ENCODE data around the gene TUBA4A.
"Not testable (repeated sequence)": the region's sequence is repeated elsewhere in the genome, so short reads cannot be mapped to it uniquely, and the experiment has no call there.

TUBA4A gene

DNA sequence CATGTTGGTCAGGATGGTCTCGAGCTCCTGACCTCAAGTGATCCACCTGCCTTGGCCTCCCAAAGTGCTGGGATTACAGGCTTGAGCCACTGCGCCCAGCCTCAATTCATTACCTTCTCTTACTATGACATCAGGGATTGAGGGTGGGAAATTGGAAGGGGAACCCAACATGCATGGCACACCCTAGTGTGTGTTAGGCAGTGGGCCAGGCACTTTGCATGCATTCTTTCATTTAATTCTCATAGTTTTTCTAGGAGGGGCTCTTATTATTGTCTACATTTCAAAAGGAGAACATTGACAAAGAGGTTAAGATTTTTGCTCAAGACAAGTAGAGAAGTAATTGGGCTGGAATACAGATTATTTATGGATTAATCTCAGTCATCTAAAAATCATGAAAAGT is 14.6 kb upstream of the TUBA4A start:
- no peak for DNase-seq (ENCODE audit: low read depth)

DNA sequence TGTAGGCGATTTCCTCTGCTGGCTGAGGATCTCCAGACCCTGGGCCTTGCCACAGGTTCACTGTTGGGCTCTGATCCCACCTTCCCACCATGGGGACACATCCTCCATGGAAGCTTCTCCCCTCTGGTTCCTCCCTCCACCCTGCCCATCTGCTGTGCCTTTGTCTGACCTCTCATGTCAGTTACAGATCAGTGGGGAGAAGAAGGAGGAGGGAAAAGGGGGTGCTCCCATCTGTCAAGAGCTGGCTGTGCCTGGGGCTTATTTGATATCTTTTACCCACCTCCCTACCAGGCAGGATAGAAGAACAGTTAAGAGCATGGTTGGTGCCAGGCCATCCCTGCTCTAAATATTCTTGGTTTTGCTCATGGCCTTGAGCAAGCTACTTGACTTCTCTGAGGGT is 13.2 kb upstream of the TUBA4A start:
- no peak for DNase-seq (ENCODE audit: low read depth)

DNA sequence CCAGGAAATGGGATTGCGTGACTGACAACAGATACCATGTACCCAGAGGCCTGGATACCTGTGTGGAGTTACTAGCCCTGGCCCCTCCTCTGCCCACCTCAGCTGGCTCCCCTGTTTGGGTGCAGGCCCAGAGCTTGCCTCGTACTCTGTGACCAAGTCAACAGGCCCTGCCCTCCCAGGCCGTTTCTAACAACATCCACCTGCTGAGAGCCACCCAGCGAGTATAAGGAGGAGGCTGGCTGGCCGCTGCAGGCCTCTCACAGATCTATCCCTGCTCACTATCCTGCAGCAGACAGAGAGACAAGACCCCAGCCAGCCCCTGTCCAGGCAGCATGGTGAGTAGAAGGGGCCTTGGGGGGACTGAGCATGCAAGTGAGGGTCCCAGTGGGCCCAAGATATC is 12.5 kb upstream of the TUBA4A start:
- DNase-seq (ENCODE audit: low read depth) = no peak

DNA sequence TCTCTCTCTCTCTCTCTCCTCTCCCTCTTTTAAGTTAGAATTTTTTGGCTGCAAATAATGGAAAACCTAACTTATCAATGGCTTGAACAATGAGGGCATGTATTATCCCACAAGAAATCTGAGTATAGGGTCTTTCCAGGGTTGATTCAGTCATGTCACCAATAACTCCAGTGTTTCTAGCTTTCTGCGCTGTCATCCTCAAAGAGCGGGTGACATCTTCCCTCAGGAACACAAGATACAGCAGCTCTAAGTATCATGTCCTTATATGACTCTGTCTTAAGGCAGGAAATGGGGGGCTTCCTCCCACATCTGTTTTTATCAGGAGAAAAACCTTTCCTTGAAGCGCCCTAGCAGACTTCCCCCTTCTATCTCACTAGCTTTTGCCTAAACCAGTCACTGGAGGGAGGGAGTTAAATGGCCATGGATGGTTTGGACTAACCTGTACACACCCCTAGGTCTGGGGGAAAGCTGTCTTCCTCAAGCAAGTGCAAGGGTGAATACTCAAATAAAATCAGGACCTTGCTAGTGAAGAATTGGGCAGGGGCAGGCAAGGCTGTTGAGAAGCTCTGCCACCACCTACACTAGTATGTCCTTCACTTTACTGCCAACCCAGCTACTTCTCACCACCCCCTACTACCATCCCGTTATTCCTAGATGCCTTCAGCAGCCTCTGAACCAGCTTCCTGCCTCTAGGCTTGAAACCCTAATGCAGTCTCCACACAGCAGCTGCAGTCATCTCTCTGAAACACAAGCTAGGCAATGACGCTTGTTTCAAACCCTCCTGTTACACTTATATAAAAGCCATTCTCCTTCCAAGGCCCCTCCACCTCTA is 7.5 kb upstream of the TUBA4A start:
- no peak for DNase-seq (ENCODE audit: low read depth)

- DNase-seq (ENCODE audit: low read depth) = not testable (repeated sequence)
Measured at GRCh38 chr2:219258942-219259341, 5.2 kb upstream of the TUBA4A start.

DNA sequence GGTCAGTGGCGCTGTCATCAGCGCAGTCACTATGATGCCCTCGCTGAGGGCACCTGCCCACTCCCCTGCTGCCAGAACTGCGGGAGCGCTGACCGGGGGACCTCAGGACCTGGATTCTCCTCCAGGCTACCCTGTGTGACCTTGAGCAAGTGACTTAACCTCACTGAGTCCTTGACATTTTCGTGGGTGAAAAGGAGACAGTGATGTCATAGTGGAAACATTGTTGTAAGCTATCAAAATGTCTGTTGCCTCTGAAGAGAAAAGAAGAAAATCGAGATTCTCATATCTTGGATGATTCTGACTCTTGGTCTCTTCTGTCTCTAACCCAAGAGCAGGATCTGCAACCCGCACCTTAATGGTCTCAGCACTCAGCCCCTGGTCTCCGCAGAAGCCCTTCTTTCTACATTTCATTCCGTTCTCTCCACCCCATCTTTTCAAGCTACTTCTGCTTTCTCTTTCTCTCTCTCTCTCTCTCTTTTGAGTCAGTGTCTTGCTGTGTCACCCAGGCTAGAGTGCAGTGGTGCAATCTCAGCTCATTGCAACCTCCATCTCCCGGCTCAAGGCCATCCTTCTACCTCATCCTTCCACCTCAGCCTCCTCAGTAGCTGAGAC is 978 bp upstream of the TUBA4A start:
- DNase-seq (ENCODE audit: low read depth) = peak; percentile 16

DNA sequence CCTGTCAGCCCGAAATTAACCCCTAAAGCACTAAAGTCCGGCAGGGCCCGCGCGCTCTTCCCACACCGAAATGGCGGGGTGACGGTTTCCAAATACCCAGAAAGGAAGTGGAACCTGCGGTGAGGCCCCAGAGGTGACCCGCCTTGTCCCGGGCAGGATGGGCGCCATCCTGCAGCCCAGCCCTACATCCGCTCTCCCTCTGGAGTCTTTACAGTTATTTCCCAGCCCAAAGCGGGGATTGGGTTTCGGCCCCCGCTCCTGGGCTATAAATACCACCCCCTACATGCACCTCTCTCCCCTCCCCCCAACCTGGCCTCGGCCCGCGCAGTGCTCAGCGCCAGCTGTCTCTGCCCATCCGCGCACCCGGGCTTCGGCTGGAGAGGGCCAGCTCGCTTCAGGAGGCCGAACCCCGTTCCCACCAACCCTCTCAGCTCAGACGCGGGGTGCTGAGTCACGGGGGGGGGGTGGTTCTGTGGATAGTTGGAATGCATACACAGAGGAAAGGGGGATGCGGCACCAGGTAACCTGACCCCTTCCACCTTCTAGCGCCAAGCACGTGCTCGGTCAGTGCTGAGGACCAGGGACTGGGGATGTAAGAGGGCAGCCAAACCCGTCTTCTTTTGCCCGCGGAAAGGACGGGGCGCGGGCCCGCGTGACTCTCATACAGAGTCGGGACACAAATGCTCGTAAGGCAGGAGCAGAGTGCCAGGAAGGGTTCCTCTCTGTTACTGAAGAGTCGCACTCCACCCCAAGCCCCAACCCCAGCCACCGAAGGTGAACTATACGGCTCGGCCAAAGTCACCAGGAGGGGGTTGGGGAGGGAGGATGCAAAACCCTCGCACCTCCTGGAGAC is 592 bp downstream of the TUBA4A start, which contains the start of gene TUBA4B:
TSS of gene TUBA4B (plus strand) at position 344 of the 853 bp plus-strand sequence. CDS start at position 509, 165 bp downstream.
- DNase-seq (ENCODE audit: low read depth) = peak; percentile 56

- DNase-seq (ENCODE audit: low read depth) = no peak
Measured at GRCh38 chr2:219252570-219252899, 1.2 kb downstream of the TUBA4A start.

DNA sequence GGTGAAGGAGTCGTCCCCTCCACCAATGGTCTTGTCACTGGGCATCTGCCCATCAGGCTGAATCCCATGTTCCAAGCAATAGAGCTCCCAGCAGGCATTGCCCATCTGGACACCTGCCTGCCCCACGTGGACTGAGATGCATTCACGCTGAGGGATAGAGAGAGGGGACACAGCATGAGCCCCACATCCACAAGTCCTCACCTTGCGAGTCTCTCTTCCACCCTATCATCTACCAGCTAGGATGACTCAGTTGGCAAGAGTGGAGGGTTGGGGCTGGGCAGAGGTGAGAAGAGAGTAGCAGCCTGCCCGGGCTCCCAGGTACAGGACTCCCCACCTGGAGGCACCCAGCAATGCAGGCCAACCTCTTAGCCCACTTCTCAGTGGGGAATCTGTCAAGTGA is 1.6 kb downstream of the TUBA4A start:
- no peak for DNase-seq (ENCODE audit: low read depth)

DNA sequence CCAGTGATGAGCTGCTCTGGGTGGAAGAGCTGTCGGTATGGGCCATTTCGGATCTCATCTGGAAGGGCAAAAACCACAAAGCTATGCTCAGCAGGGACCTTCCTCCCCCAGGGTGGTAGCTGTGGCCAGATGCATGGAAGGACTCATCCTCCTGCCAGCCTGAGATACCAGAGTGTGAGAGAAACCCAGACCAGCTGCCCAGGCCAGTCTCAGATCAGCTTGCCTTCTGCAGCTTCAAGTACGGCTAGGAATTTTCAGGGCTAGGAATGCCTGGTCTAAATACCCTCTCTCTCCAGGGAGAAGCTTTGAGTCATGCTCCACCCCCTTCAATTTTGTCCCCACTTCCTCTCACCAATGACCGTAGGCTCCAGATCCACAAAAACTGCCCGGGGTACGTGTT is 2.1 kb downstream of the TUBA4A start:
- DNase-seq (ENCODE audit: low read depth) = no peak

DNA sequence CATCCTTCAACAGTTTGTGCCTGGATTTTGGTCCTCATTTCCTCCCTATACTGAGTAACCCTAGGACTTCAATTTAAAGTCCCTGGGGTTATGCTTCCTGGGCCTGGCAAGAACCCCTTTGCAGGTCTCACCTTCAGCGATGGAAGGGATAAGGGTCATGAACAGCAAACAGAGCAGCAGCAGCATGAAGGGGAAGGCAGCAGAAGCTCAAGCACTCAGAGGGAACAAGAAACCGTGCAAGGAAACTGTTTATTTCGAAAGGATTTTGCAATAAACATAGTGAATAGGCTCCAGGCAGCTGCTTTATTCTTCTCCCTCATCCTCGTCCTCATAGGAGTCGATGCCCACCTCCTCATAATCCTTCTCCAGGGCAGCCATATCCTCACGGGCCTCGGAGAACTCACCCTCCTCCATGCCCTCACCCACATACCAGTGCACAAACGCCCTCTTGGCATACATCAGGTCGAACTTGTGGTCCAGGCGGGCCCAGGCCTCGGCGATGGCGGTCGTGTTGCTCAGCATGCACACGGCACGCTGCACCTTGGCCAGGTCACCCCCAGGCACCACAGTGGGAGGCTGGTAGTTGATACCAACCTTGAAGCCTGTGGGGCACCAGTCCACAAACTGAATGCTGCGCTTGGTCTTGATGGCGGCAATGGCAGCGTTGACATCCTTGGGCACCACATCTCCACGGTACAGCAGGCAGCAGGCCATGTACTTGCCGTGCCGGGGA is 3.5 kb downstream of the TUBA4A start:
- DNase-seq (ENCODE audit: low read depth) = no peak

DNA sequence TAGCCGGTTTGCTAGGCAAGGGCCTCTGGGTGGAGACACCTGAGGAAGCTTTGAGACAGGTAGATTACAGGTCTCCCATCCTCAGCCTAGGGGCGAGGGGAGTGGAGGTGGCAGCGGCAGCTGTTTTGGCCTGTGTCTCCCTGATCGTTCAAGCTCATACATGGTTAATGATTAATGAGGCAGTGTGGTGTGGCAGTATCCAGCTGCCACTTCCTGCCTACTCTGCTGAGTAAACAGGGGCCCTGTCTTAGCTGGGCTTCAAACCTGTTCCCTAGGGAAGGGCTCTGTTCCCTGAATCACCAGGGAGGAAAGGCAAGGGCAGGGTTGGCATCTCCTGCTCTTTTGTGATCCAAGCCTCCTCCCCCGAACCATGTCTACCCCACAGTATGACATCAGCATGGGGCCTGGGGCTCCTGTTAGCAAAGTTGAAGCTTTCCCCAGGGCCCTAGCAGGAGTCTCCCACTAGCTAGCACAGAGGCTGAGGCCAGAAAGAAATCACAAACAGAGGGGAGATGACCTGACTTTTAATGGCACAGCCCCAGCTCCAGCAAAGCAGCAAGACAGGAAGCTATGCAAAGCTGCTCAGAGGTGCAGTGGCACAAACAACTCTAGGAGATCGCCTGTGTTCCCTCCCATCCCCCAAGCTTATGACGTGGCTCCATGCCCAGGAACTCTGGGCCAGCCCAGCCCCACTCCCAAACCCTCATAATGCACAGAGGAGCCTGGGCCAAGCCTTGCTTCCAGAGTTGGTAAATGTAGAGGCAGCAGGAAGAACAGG is 4.3 kb downstream of the TUBA4A start:
- peak; percentile 63 for DNase-seq (ENCODE audit: low read depth)

- DNase-seq (ENCODE audit: low read depth) = no peak
Measured at GRCh38 chr2:219248845-219249202, 4.9 kb downstream of the TUBA4A start.

DNA sequence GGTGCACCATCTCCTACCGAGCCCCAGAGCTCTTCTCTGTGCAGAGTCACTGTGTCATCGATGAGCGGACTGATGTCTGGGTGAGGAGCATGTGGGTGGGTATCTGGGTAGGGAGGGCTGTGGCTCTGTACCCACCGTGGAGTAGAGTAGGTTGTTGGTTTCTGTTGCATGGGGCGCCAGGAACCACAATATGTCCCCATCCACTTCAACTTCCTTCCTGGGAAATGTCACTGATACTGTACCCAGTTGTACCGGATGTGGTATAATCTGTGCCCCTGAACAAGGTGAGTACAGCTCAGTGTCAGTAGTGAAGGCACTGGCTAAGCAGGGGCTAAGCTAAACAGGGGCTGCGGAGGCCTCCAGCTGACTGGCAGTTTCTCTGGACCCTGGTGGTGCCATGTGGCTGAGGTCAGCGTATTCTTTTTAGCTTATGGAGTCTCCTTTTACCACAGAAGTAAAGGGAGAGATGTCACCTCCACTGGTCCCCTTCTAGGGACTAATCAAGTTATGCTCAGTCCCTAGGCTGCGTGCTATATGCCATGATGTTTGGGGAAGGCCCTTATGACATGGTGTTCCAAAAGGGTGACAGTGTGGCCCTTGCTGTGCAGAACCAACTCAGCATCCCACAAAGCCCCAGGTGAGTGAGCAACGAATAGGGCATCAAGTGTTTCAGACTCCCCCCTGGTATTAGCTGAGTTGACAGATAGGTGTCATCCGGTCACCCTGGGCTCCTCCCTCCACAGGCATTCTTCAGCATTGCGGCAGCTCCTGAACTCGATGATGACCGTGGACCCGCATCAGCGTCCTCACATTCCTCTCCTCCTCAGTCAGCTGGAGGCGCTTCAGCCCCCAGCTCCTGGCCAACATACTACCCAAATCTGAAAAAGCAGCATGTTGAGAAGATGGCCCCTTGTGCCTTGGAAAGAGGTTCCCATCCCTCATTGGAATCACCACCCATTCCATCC is 5.8 kb downstream of the TUBA4A start:
- no peak for DNase-seq (ENCODE audit: low read depth)

DNA sequence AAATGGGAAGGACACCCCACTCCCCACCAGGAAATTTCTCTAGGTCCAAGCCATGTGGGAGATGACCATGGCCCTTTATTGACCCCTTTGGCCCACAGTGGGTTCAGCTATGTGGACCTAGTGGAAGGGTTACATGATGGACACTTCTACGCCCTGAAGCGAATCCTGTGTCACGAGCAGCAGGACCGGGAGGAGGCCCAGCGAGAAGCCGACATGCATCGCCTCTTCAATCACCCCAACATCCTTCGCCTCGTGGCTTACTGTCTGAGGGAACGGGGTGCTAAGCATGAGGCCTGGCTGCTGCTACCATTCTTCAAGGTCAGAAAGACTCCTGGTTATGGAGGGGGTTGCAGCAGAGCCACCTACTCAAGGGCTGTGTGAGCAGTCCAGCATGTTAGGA is 7.2 kb downstream of the TUBA4A start:
- no peak for DNase-seq (ENCODE audit: low read depth)

DNA sequence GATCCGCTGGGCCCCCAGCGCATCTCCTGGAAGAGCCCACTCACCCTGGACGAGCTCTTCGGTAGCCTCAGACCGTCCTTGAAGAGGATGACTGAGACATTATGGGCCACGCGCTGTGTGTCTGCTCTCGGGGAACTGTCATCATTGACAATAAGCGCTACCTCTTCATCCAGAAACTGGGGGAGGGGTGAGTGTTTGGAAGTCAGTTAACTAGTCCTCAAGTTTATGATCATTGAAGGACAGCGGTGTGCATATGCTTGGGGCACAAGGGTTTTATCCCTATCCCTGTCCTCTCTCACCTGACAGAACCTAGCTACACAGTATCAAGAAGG is 7.9 kb downstream of the TUBA4A start:
- DNase-seq (ENCODE audit: low read depth) = peak; percentile 23

GRCh38 chr2:219245148-219245898 is 8.4 kb downstream of the TUBA4A start, which contains the start of the genes GLB1L and STK16:
TSS of gene GLB1L (minus strand) at chr2:219245444. CDS start at chr2:219243573, 1,871 bp downstream.
TSS of gene STK16 (plus strand) at chr2:219245479. CDS start at chr2:219246000, 521 bp downstream.
- peak; percentile 94 for DNase-seq (ENCODE audit: low read depth)

GRCh38 chr2:219244789-219245147 is 8.9 kb downstream of the TUBA4A start:
- no peak for DNase-seq (ENCODE audit: low read depth)

DNA sequence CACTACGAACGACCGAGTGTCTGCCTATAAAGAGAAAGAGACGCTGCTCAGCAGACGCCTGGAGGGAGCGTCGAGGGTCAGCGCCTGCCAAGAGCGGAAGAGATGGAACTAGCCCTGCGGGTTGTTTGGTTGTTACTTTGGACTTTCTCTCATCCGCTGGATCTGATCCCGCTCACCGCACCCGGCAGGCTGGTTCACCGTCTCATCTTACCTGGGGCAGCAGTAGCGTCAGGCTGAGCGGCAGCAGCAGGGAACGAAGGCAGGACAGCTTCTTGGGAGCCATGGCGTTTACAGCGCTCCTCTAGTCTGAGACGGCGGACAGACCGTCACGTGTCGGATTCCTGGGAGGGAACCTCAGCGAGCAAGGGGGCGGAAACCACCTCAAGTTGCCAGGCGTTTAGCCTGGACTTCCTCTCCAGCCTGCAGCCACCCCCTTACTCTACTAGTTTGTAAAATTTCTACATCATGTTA is 10.4 kb downstream of the TUBA4A start:
- no peak for DNase-seq (ENCODE audit: low read depth)
